Measurements from ENCODE around the gene SLC37A1. TPM values are rescaled to one million over a fixed set of nuclear protein-coding genes. Genes with fewer than 3 reads are reported as not detected.

Gene SLC37A1
- total and polyA plus RNA-seq, 9 of the 15 experiments (the other 6 are each of a cell fraction or from before 2014, with no cell fraction given): 0.06 to 3.4 (median 0.40) TPM

- TF ChIP-seq ZBTB12 (CRISPR knock-in tag; IDR thresholded peaks at IDR 0.05) (no peak), TAL1 (IDR thresholded peaks at IDR 0.05) (peak; percentile 3; the same call in 1 of the 2 replicates), GATA2 (CRISPR knock-in tag; IDR thresholded peaks at IDR 0.05) (no peak), HOMEZ (CRISPR knock-in tag; IDR thresholded peaks at IDR 0.05) (no peak), SUPT5H (IDR thresholded peaks at IDR 0.05) (no peak), C11orf30 (IDR thresholded peaks at IDR 0.05; ENCODE audit: low read depth) (no peak), CXXC5 (CRISPR knock-in tag; IDR thresholded peaks at IDR 0.05) (0 out of 2 replicates have a peak, but pooled peaks have one; percentile 13), RBM22 (IDR thresholded peaks at IDR 0.05; ENCODE audit: low read depth, low read length, poor library complexity, severe bottlenecking) (no peak), FUS (optimal IDR thresholded peaks at IDR 0.05; ENCODE audit: low read depth, low read length) (no peak), NONO (IDR thresholded peaks at IDR 0.05; ENCODE audit: low read depth in 2 of 2, low read length in 1 of 2) (no peak), PHB (CRISPR knock-in tag; IDR thresholded peaks at IDR 0.05) (no peak), ZNF354B (CRISPR knock-in tag; IDR thresholded peaks at IDR 0.05) (no peak), SMC3 (conservative IDR thresholded peaks at IDR 0.05; ENCODE audit: insufficient read depth, low read depth, low read length) (peak; percentile 50; the same call in 1 of the 2 replicates), DNMT1 (IDR thresholded peaks at IDR 0.05) (no peak), MECOM (CRISPR knock-in tag; IDR thresholded peaks at IDR 0.05) (no peak), ZNF589 (CRISPR knock-in tag; IDR thresholded peaks at IDR 0.05; ENCODE audit: low read depth) (no peak), U2AF2 (optimal IDR thresholded peaks at IDR 0.05; ENCODE audit: low read depth, low read length) (no peak), RBM39 (optimal IDR thresholded peaks at IDR 0.05; ENCODE audit: low read depth, low read length) (no peak), ZC3H11A (IDR thresholded peaks at IDR 0.05; ENCODE audit: low read depth, low read length) (no peak), ZNF274 (IDR thresholded peaks at IDR 0.05; ENCODE audit: borderline replicate concordance, low read depth, low read length) (no peak), THRA (IDR thresholded peaks at IDR 0.05) (no peak), PBX2 (CRISPR knock-in tag; IDR thresholded peaks at IDR 0.05; ENCODE audit: low read depth) (no peak), PBX2 (tag; conservative IDR thresholded peaks at IDR 0.05; ENCODE audit: low read depth) (peak; percentile 75)
Measured at GRCh38 chr21:42467140-42467983, 46.3 kb upstream of the SLC37A1 start (continued).

All from K562 (cell line).